ENCODE data around the gene PID1.

GRCh38 chr2:229180658-229181057 lies 90.4 kb downstream of the PID1 start:
- TF ChIP-seq EZH2 (IDR thresholded peaks at IDR 0.05; ENCODE audit: insufficient read depth, low read length), result no peak
- TF ChIP-seq, protein P1, sequence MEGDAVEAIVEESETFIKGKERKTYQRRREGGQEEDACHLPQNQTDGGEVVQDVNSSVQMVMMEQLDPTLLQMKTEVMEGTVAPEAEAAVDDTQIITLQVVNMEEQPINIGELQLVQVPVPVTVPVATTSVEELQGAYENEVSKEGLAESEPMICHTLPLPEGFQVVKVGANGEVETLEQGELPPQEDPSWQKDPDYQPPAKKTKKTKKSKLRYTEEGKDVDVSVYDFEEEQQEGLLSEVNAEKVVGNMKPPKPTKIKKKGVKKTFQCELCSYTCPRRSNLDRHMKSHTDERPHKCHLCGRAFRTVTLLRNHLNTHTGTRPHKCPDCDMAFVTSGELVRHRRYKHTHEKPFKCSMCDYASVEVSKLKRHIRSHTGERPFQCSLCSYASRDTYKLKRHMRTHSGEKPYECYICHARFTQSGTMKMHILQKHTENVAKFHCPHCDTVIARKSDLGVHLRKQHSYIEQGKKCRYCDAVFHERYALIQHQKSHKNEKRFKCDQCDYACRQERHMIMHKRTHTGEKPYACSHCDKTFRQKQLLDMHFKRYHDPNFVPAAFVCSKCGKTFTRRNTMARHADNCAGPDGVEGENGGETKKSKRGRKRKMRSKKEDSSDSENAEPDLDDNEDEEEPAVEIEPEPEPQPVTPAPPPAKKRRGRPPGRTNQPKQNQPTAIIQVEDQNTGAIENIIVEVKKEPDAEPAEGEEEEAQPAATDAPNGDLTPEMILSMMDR (IDR thresholded peaks at IDR 0.05; ENCODE audit: insufficient read depth, low read depth, low read length), result no peak
